OCI-LY7 (cell line): ENCODE measurements around the gene ZBTB47. TPM values are rescaled to one million over a fixed set of nuclear protein-coding genes. Genes with fewer than 3 reads are reported as not detected.

ENCODE experiments used
- BruUV-seq: library from RNA; stranded (reverse); fragments of 400-500 nt; replicated peaks from 2 replicates; lab custom pipeline; 2021; lab: Mats Ljungman, UMichigan
- CTCF ChIA-PET: fragments of 300-600 bp; sonication (Branson Sonifier 250); formaldehyde crosslinking; loops from one replicate; lab custom pipeline; 2022; ENCODE audit warnings: antibody characterized with exemption; ENCODE audit not compliant: unreplicated experiment; lab: Charles Lee
- POLR2A ChIA-PET: fragments of 300-600 bp; sonication (Branson Sonifier 250); formaldehyde crosslinking; loops from one replicate; lab custom pipeline; 2022; ENCODE audit warnings: antibody characterized with exemption; lab: Charles Lee
- DNase-seq: peaks from one replicate; pipeline ENCODE4 v3.0.0-alpha.2; 2015; ENCODE audit warnings: low spot score
- H2AFZ ChIP-seq: fragments of 200-600 bp; sonication (generic), shearing (Covaris generic); 2 replicates; pipeline ENCODE4 v1.6.1; 2014; ENCODE audit warnings: mild to moderate bottlenecking, antibody characterized with exemption, low read length, moderate library complexity
- H3K27ac ChIP-seq: fragments of 200-600 bp; sonication (generic); 2 replicates; pipeline ENCODE4 v1.5.1; 2014; ENCODE audit warnings: mixed run types, low read depth, mild to moderate bottlenecking, moderate library complexity, low read length, inconsistent platforms; ENCODE audit not compliant: poor library complexity, severe bottlenecking
- H3K36me3 ChIP-seq: fragments of 200-600 bp; sonication (generic); 2 replicates; pipeline ENCODE4 v1.6.1; 2014; ENCODE audit warnings: mild to moderate bottlenecking, antibody characterized with exemption, low read length, moderate library complexity, mixed read lengths; ENCODE audit not compliant: insufficient read depth
- H3K4me1 ChIP-seq: fragments of 200-600 bp; sonication (generic); 2 replicates; pipeline ENCODE4 v1.5.1; 2014; ENCODE audit warnings: mild to moderate bottlenecking, low read length; ENCODE audit not compliant: insufficient read depth, poor library complexity, severe bottlenecking
- H3K4me2 ChIP-seq: fragments of 200-600 bp; sonication (generic); 2 replicates; pipeline ENCODE4 v1.6.1; 2014; ENCODE audit warnings: mild to moderate bottlenecking, low read length
- H3K4me3 ChIP-seq: fragments of 200-600 bp; sonication (generic); 2 replicates; pipeline ENCODE4 v1.5.1; 2014; ENCODE audit warnings: mild to moderate bottlenecking, low read depth, low read length; ENCODE audit not compliant: poor library complexity, severe bottlenecking
- H3K79me2 ChIP-seq: fragments of 200-600 bp; sonication (generic); 2 replicates; pipeline ENCODE4 v1.6.1; 2016; ENCODE audit warnings: low read depth, mild to moderate bottlenecking, low read length, moderate library complexity, mixed read lengths; ENCODE audit not compliant: insufficient read depth
- H3K9me2 ChIP-seq: fragments of 200-600 bp; sonication (generic); 2 replicates; pipeline ENCODE4 v1.6.1; 2016; ENCODE audit warnings: mild to moderate bottlenecking, low read length, mixed read lengths; ENCODE audit not compliant: insufficient read depth
- H3K9me3 ChIP-seq: fragments of 200-600 bp; sonication (generic); 2 replicates; pipeline ENCODE4 v1.6.1; 2014; ENCODE audit warnings: mild to moderate bottlenecking, mixed run types, low read length, mixed read lengths
- H4K20me1 ChIP-seq: fragments of 200-600 bp; sonication (generic); 2 replicates; pipeline ENCODE4 v1.6.1; 2014; ENCODE audit warnings: mild to moderate bottlenecking, antibody characterized with exemption, low read length, moderate library complexity, mixed read lengths; ENCODE audit not compliant: insufficient read depth
- CTCF ChIP-seq: fragments of 200-600 bp; sonication (generic); conservative IDR thresholded peaks from 2 replicates; pipeline ENCODE4 v1.5.1; 2014; ENCODE audit warnings: mild to moderate bottlenecking, antibody characterized with exemption, low read length, moderate library complexity, mixed read lengths
- EZH2phosphoT487 ChIP-seq: fragments of 200-600 bp; sonication (generic); IDR thresholded peaks from 2 replicates; pipeline ENCODE4 v1.6.1; 2018; ENCODE audit warnings: low read depth, borderline replicate concordance, mild to moderate bottlenecking, mixed run types, antibody characterized with exemption, low read length, moderate library complexity, mixed read lengths
- intact Hi-C: fragments of 100-400 bp; cut with micrococcal nuclease; formaldehyde crosslinking; loops from one replicate; pipeline ENCODE4 v1.10.0; 2022; ENCODE audit not compliant: unreplicated experiment
- total RNA-seq, 2 experiments: library from RNA; depleted of rRNA in 1 of 2; stranded (reverse); fragments of >200 nt in 1 of 2; shearing (Covaris generic) in 1 of 2; gene quantifications; 2 replicates each; pipeline ENCODE4 v1.2.3, GENCODE V29; 2014 to 2022

The ZBTB47 gene
- total RNA-seq, 2 experiments from 2014 or later, result 0.09 TPM; not detected in 1

- H3K9me2 ChIP-seq, result no peaks in the 10 kb centered on the region
- no peak for DNase-seq
- ChIA-PET CTCF (no interaction called here), POLR2A (no interaction called here)
- H3K4me1 ChIP-seq, result no peaks in the 10 kb centered on the region
- BruUV-seq, result no TSS peak
- TF ChIP-seq EZH2phosphoT487, result no peak
- TF ChIP-seq CTCF, result no peak
- H3K9me3 ChIP-seq, result no peaks in the 10 kb centered on the region
- no peaks in the 10 kb centered on the region for H4K20me1 ChIP-seq
- no peak overlapping the region for H3K4me2 ChIP-seq
- no peak overlapping the region for H2AFZ ChIP-seq
- H3K27ac ChIP-seq, result no peak overlapping the region
- H3K4me3 ChIP-seq, result no peak overlapping the region
- intact Hi-C loops, result no loop called here
- H3K36me3 ChIP-seq, result no peaks in the 10 kb centered on the region
- no peaks in the 10 kb centered on the region for H3K79me2 ChIP-seq
Measured at GRCh38 chr3:42685891-42686820, 32.7 kb downstream of the ZBTB47 start.

- CTCF ChIA-PET, result no interaction called here
- POLR2A ChIA-PET, result no interaction called here
Measured at GRCh38 chr3:42686832-42687650, 33.5 kb downstream of the ZBTB47 start.

More at GRCh38 chr3:42686832-42687650, 33.5 kb downstream of the ZBTB47 start:
- Histone ChIP-seq H3K4me2 (no peak overlapping the region), H3K27ac (no peak overlapping the region), H2AFZ (no peak overlapping the region), H3K4me3 (no peak overlapping the region), H3K79me2 (no peaks in the 10 kb centered on the region), H3K9me3 (no peaks in the 10 kb centered on the region), H3K4me1 (no peaks in the 10 kb centered on the region), H3K9me2 (no peaks in the 10 kb centered on the region), H3K36me3 (no peaks in the 10 kb centered on the region), H4K20me1 (no peaks in the 10 kb centered on the region)
- no peak for TF ChIP-seq CTCF
- TF ChIP-seq EZH2phosphoT487, result no peak
- no peak for DNase-seq
- intact Hi-C loops, result no loop called here
- BruUV-seq, result no TSS peak
